ENCODE results near the gene BMP7. TPM values are rescaled to one million over a fixed set of nuclear protein-coding genes. Genes with fewer than 3 reads are reported as not detected.

Gene BMP7
- total and polyA plus RNA-seq, 2 donors (not counting 3 experiments of a cell fraction or from before 2014, with no cell fraction given), result not detected

DNA sequence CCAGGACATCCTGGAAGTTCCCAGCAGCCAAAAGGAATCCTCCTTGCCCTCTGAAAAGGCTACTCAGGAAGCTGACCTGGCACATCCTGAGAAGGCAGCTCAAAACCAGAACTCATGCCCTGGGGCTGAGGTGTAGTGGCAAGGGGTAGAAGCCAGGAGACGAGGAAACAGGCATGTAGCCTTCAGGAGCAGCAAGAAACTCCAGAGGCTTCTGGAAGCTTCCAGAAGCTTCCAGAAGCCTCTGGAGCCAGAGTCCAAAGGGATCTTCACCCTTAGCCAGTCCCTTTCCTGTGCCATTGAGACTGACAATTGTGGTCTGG lies 43.9 kb downstream of the BMP7 start:
- Histone ChIP-seq H3K79me2 (ENCODE audit: control insufficient read depth, insufficient read depth, low read length) (no peaks in the 10 kb centered on the region), H3K27me3 (ENCODE audit: control insufficient read depth in 2 of 2, insufficient read depth in 2 of 2, low read length in 2 of 2) (no peaks in the 10 kb centered on the region), H3K36me3 (ENCODE audit: control insufficient read depth in 2 of 2, extremely low read depth in 1 of 2, insufficient read depth in 2 of 2, low read length in 2 of 2) (no peaks in the 10 kb centered on the region), H3K4me1 (ENCODE audit: control insufficient read depth, extremely low read depth, insufficient read depth, low read length) (no peaks in the 10 kb centered on the region), H3K9me3 (replicated peaks; ENCODE audit: control insufficient read depth, insufficient read depth, low read length) (no peaks in the 10 kb centered on the region), H3K27ac (ENCODE audit: insufficient read depth, low read depth, low read length) (no peak overlapping the region), H3K9me1 (replicated peaks; ENCODE audit: control insufficient read depth, extremely low read depth, insufficient read depth, low read length) (no peaks in the 10 kb centered on the region), H3K9ac (replicated peaks; ENCODE audit: extremely low read depth, insufficient read depth, low read length) (no peak overlapping the region), H3K4me3 (replicated peaks in 1 of 3; ENCODE audit: insufficient read depth in 1 of 3, low read depth in 1 of 3, low read length in 3 of 3) (no peak overlapping the region), H3K4me2 (ENCODE audit: insufficient read depth, low read length) (no peak overlapping the region), H2AFZ (ENCODE audit: low read depth, low read length) (no peak overlapping the region), H4K20me1 (replicated peaks; ENCODE audit: control insufficient read depth, extremely low read depth, insufficient read depth, low read length) (no peaks in the 10 kb centered on the region)
- POLR2A ChIA-PET, result no interaction called here
- no peak for TF ChIP-seq GATA2 (IDR thresholded peaks at IDR 0.05; ENCODE audit: insufficient read depth, insufficient read length, low read depth, low read length)
- no peak for TF ChIP-seq EZH2 (IDR thresholded peaks at IDR 0.05; ENCODE audit: borderline replicate concordance, low read depth, low read length, severe bottlenecking)
- no peak for DNase-seq (ENCODE audit: low read depth, low spot score)
- CTCF ChIA-PET, result no interaction called here
- no TSS peak for BruUV-seq (replicated peaks)
- FAIRE-seq, result no peak
- dilution Hi-C loops (cut with MboI; ENCODE audit: extremely low pct_ligation_motif_present, low sequenced_read_pairs), result no loop called here
- intact Hi-C loops (cut with micrococcal nuclease), result no loop called here

DNA sequence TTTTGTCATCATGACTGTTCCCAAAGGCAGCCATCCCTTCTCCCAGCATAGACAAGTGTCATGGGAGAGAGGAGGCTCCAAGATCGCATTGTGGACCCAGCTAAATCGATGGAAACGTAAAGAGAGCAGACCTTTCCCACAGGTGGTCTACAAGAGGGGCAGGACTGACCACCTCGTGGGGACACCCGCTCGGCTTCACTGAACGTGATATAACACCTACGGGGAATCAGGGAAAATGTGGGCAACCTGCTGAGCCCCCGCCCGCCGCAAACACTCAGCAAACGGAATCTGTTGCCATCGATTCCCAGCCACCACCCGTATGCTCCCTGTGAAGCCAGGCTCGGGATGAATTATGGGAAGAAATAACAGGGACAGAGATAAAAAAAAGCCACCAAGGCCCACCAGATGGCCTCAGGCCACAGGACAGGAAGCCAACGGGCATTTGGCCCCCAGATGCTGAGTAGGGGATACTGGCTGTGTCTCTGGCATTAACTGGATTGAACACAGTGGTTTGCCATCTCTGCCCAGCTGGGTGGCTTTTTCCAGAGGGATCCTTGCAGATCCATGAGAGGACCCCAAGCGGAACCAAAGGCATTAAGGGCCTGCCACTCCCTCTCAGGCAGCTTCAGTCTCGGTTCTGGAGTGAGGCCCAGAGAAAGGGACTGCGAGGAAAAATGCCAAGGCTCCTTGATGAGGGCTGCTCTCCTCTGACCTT lies 44.4 kb downstream of the BMP7 start:
- Histone ChIP-seq H4K20me1 (replicated peaks; ENCODE audit: control insufficient read depth, extremely low read depth, insufficient read depth, low read length) (no peaks in the 10 kb centered on the region), H3K9me1 (replicated peaks; ENCODE audit: control insufficient read depth, extremely low read depth, insufficient read depth, low read length) (no peaks in the 10 kb centered on the region), H3K79me2 (ENCODE audit: control insufficient read depth, insufficient read depth, low read length) (no peaks in the 10 kb centered on the region), H2AFZ (ENCODE audit: low read depth, low read length) (no peak overlapping the region), H3K4me3 (replicated peaks in 1 of 3; ENCODE audit: insufficient read depth in 1 of 3, low read depth in 1 of 3, low read length in 3 of 3) (no peak overlapping the region), H3K4me2 (ENCODE audit: insufficient read depth, low read length) (no peak overlapping the region), H3K9me3 (replicated peaks; ENCODE audit: control insufficient read depth, insufficient read depth, low read length) (no peaks in the 10 kb centered on the region), H3K36me3 (ENCODE audit: control insufficient read depth in 2 of 2, extremely low read depth in 1 of 2, insufficient read depth in 2 of 2, low read length in 2 of 2) (no peaks in the 10 kb centered on the region), H3K27me3 (ENCODE audit: control insufficient read depth in 2 of 2, insufficient read depth in 2 of 2, low read length in 2 of 2) (no peaks in the 10 kb centered on the region), H3K27ac (ENCODE audit: insufficient read depth, low read depth, low read length) (no peak overlapping the region), H3K4me1 (ENCODE audit: control insufficient read depth, extremely low read depth, insufficient read depth, low read length) (no peaks in the 10 kb centered on the region), H3K9ac (replicated peaks; ENCODE audit: extremely low read depth, insufficient read depth, low read length) (no peak overlapping the region)
- DNase-seq (ENCODE audit: low read depth, low spot score) (no peak), FAIRE-seq (no peak)
- dilution Hi-C loops (cut with MboI; ENCODE audit: extremely low pct_ligation_motif_present, low sequenced_read_pairs), result no loop called here
- intact Hi-C loops (cut with micrococcal nuclease), result no loop called here
- ChIA-PET POLR2A (no interaction called here), CTCF (no interaction called here)
- TF ChIP-seq FOS (IDR thresholded peaks at IDR 0.05; ENCODE audit: borderline replicate concordance, insufficient read depth, low read length) (no peak), MYC (IDR thresholded peaks at IDR 0.05; ENCODE audit: low read depth, low read length) (no peak)
- TF ChIP-seq, protein P1, sequence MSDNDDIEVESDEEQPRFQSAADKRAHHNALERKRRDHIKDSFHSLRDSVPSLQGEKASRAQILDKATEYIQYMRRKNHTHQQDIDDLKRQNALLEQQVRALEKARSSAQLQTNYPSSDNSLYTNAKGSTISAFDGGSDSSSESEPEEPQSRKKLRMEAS (IDR thresholded peaks at IDR 0.05; ENCODE audit: insufficient read depth, insufficient read length), result no peak
- TF ChIP-seq, protein P2, sequence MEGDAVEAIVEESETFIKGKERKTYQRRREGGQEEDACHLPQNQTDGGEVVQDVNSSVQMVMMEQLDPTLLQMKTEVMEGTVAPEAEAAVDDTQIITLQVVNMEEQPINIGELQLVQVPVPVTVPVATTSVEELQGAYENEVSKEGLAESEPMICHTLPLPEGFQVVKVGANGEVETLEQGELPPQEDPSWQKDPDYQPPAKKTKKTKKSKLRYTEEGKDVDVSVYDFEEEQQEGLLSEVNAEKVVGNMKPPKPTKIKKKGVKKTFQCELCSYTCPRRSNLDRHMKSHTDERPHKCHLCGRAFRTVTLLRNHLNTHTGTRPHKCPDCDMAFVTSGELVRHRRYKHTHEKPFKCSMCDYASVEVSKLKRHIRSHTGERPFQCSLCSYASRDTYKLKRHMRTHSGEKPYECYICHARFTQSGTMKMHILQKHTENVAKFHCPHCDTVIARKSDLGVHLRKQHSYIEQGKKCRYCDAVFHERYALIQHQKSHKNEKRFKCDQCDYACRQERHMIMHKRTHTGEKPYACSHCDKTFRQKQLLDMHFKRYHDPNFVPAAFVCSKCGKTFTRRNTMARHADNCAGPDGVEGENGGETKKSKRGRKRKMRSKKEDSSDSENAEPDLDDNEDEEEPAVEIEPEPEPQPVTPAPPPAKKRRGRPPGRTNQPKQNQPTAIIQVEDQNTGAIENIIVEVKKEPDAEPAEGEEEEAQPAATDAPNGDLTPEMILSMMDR (IDR thresholded peaks at IDR 0.05; ENCODE audit: extremely low read depth in 1 of 2, insufficient read depth in 1 of 2, low read depth in 1 of 2, low read length in 2 of 2), result no peak
- BruUV-seq (replicated peaks), result no TSS peak

All from endothelial cell of umbilical vein (primary cell).